GM12878 (cell line): ENCODE measurements around the gene COL25A1. TPM values are rescaled to one million over a fixed set of nuclear protein-coding genes. Genes with fewer than 3 reads are reported as not detected.

Experiments
- ATAC-seq: fragments of 200-7000 bp; cut with Tn5 transposase; 3 replicates; pipeline ENCODE4 v1.9.1; 2020; ENCODE audit warnings: mild to moderate bottlenecking, moderate library complexity
- BruUV-seq: library from RNA; stranded (reverse); fragments of 400-500 nt; replicated peaks from 2 replicates; lab custom pipeline; 2021; lab: Mats Ljungman, UMichigan
- CTCF ChIA-PET: fragments of 300-600 bp; sonication (Branson Sonifier 250); formaldehyde crosslinking; extraction: SDS; loops from one replicate; lab custom pipeline; 2021; ENCODE audit warnings: inconsistent platforms; lab: Yijun Ruan, JAX
- POLR2A ChIA-PET: fragments of 350-600 bp; formaldehyde crosslinking; extraction: SDS; loops from one replicate; lab custom pipeline; 2021; ENCODE audit warnings: inconsistent platforms; lab: Charles Lee
- RAD21 ChIA-PET: fragments of 300-600 bp; sonication (Branson Sonifier 250); formaldehyde crosslinking; loops from one replicate; lab custom pipeline; 2023; ENCODE audit warnings: antibody characterized with exemption; ENCODE audit not compliant: unreplicated experiment; lab: Charles Lee
- SMC1A ChIA-PET: fragments of 300-600 bp; sonication (Branson Sonifier 250); formaldehyde crosslinking; loops from one replicate; lab custom pipeline; 2023; ENCODE audit not compliant: unreplicated experiment, uncharacterized antibody; lab: Charles Lee
- DNase-seq: peaks from one replicate; pipeline ENCODE4 v3.0.0-alpha.2; 2011; ENCODE audit warnings: low read depth, low spot score
- FAIRE-seq: peaks from 3 replicates; lab custom pipeline; 2011; peaks lifted over from hg19 to GRCh38; lab: Jason Lieb, UNC
- H2AFZ ChIP-seq: 2 replicates; pipeline ENCODE4 v1.6.0; 2011; ENCODE audit warnings: low read depth, low read length, control low read depth; ENCODE audit not compliant: control insufficient read depth
- H3K27ac ChIP-seq: 2 replicates; pipeline ENCODE4 v1.5.1; 2011; ENCODE audit warnings: control low read depth; ENCODE audit not compliant: control insufficient read depth, insufficient read depth
- H3K27me3 ChIP-seq, 2 experiments: replicated peaks in 1 of 2; 2 replicates each; pipeline versions ENCODE4 v1.6.0 to v1.6.1; 2011; ENCODE audit warnings: low read length in 1 of 2; ENCODE audit not compliant: control insufficient read depth in 2 of 2, insufficient read depth in 2 of 2
- H3K36me3 ChIP-seq, 2 experiments: 2 replicates each; pipeline ENCODE4 v1.5.1; 2011; ENCODE audit warnings: low read length in 1 of 2; ENCODE audit not compliant: control insufficient read depth in 2 of 2, insufficient read depth in 2 of 2
- H3K4me1 ChIP-seq: 2 replicates; pipeline ENCODE4 v1.6.1; 2011; ENCODE audit warnings: mild to moderate bottlenecking, low read length, moderate library complexity, mixed read lengths; ENCODE audit not compliant: control insufficient read depth, insufficient read depth
- H3K4me2 ChIP-seq: 2 replicates; pipeline ENCODE4 v1.6.0; 2011; ENCODE audit warnings: control low read depth; ENCODE audit not compliant: control insufficient read depth, insufficient read depth
- H3K4me3 ChIP-seq: fragments of 200-600 bp; sonication (generic); 2 replicates; pipeline ENCODE4 v1.5.1; 2016
- H3K79me2 ChIP-seq: 2 replicates; pipeline ENCODE4 v1.6.0; 2011; ENCODE audit warnings: low read length; ENCODE audit not compliant: control insufficient read depth, insufficient read depth
- H3K9ac ChIP-seq: 2 replicates; pipeline ENCODE4 v1.8.0; 2011; ENCODE audit warnings: low read length, control low read depth, mixed read lengths; ENCODE audit not compliant: control insufficient read depth, insufficient read depth
- H3K9me3 ChIP-seq: replicated peaks from 3 replicates; pipeline ENCODE4 v1.5.1; 2011; ENCODE audit warnings: mild to moderate bottlenecking, low read length; ENCODE audit not compliant: control insufficient read depth, insufficient read depth
- H4K20me1 ChIP-seq: 2 replicates; pipeline ENCODE4 v1.6.0; 2011; ENCODE audit not compliant: control insufficient read depth, insufficient read depth
- BCL3 ChIP-seq: IDR thresholded peaks from 2 replicates; pipeline ENCODE4 v1.6.1; 2011; ENCODE audit warnings: borderline replicate concordance, low read depth, mild to moderate bottlenecking, moderate library complexity, low read length; ENCODE audit not compliant: insufficient read depth, poor library complexity, severe bottlenecking
- CBFB ChIP-seq: IDR thresholded peaks from 2 replicates; pipeline ENCODE4 v1.6.1; 2016; ENCODE audit warnings: antibody characterized with exemption, low read depth
- CEBPB ChIP-seq, 2 experiments: fragments of 150-350 bp in 1 of 2; IDR thresholded peaks; 2 replicates each; pipeline ENCODE4 v1.6.1; 2012 to 2014; ENCODE audit warnings: low read depth in 2 of 2, low read length in 2 of 2, borderline replicate concordance in 1 of 2, inconsistent platforms in 1 of 2
- CUX1 ChIP-seq: IDR thresholded peaks from 2 replicates; pipeline ENCODE4 v1.6.1; 2012; ENCODE audit warnings: improper control_type of control experiment, low read depth, low read length; ENCODE audit not compliant: insufficient replicate concordance
- EZH2 ChIP-seq: IDR thresholded peaks from 2 replicates; pipeline ENCODE4 v1.6.1; 2012; ENCODE audit warnings: low read depth, mild to moderate bottlenecking, control low read depth, inconsistent platforms, low read length, borderline replicate concordance; ENCODE audit not compliant: control insufficient read depth
- HSF1 ChIP-seq: fragments of 150-350 bp; IDR thresholded peaks from 2 replicates; pipeline ENCODE4 v1.6.1; 2014; ENCODE audit warnings: mild to moderate bottlenecking, low read depth, low read length
- JUNB ChIP-seq: IDR thresholded peaks from 2 replicates; pipeline ENCODE4 v1.6.1; 2016; ENCODE audit warnings: antibody characterized with exemption, mild to moderate bottlenecking
- PAX5 ChIP-seq: IDR thresholded peaks from 2 replicates; pipeline ENCODE4 v1.6.1; 2011; ENCODE audit warnings: low read depth, low read length, borderline replicate concordance
- RELB ChIP-seq: fragments of 450-650 bp; IDR thresholded peaks from 2 replicates; pipeline ENCODE4 v1.6.1; 2017; ENCODE audit warnings: low read depth, mild to moderate bottlenecking, moderate library complexity
- SMARCA5 ChIP-seq: fragments of 450-650 bp; IDR thresholded peaks from 2 replicates; pipeline ENCODE4 v1.6.1; 2017; ENCODE audit warnings: mild to moderate bottlenecking
- SRF ChIP-seq, 2 experiments: IDR thresholded peaks; 2 replicates each; pipeline ENCODE4 v1.6.1; 2011; ENCODE audit warnings: low read depth in 2 of 2, low read length in 2 of 2, mild to moderate bottlenecking in 1 of 2, moderate library complexity in 1 of 2
- STAT1 ChIP-seq: fragments of 450-650 bp; conservative IDR thresholded peaks from 2 replicates; pipeline ENCODE4 v1.6.1; 2014; ENCODE audit warnings: antibody characterized with exemption, mild to moderate bottlenecking
- YBX1 ChIP-seq: fragments of 450-650 bp; IDR thresholded peaks from 2 replicates; pipeline ENCODE4 v1.6.1; 2016; ENCODE audit warnings: antibody characterized with exemption
- YY1 ChIP-seq: IDR thresholded peaks from 2 replicates; pipeline ENCODE4 v1.6.1; 2011; ENCODE audit warnings: low read depth, mild to moderate bottlenecking, low read length
- WGBS: methylation state at CpG from one replicate; pipeline ENCODE4 v1.1.6; 2016; ENCODE audit warnings: low lambda C conversion rate; ENCODE audit not compliant: insufficient replicate concordance, insufficient coverage; ENCODE audit errors: missing lambda C conversion rate; 5-methylcytosine and 5-hydroxymethylcytosine counted together
- in situ Hi-C: fragments of 300-500 bp; cut with MboI; formaldehyde crosslinking; loops from 9 replicates; pipeline ENCODE4 v1.14.3; 2018; ENCODE audit warnings: mixed read lengths
- intact Hi-C: fragments of 100-400 bp; cut with micrococcal nuclease; formaldehyde crosslinking; loops from one replicate; pipeline ENCODE4 v1.14.2; 2022; ENCODE audit not compliant: unreplicated experiment
- polyA plus RNA-seq, 11 experiments: library from polyadenylated mRNA; depleted of rRNA in 4 of 11; unstranded in 6 of 11; stranded (reverse) in 5 of 11; fragments of >200 nt; fragmentation: Nextera tagmentation in 4 of 11; fragmentation: Illumina TruSeq in 1 of 11; extraction: Ambion mirVana in 4 of 11; extraction: Trizol in 1 of 11; gene quantifications; 1 replicate in 1 of 11; 2 replicates in 10 of 11; pipeline versions ENCODE4 v1.2.1 to v1.2.3, GENCODE V29; 2011 to 2016; ENCODE audit warnings: inconsistent platforms in 2 of 11, missing spikeins in 2 of 11, low read depth in 1 of 11
- total RNA-seq, 4 experiments: library from RNA; depleted of rRNA in 3 of 4; stranded (reverse); fragments of >200 nt in 3 of 4; fragmentation: Illumina TruSeq in 1 of 4; extraction: Trizol in 1 of 4; gene quantifications; 2 replicates each; pipeline versions ENCODE4 v1.2.1 to v1.2.3, GENCODE V29; 2013 to 2021

The COL25A1 gene
- total and polyA plus RNA-seq, 10 of the 15 experiments (the other 5 are each of a cell fraction or from before 2014, with no cell fraction given) = 0.01 to 0.26 (median 0.12) TPM; not detected in 6

GRCh38 chr4:109266236-109266635 is 36.2 kb downstream of the COL25A1 start:
- ChIA-PET CTCF (interaction anchor here (0.9 to 2.3 kb wide), 6 partner anchors 9 to 60 kb away, joined by 3 to 8 read pairs (median 4); no protein-coding TSS in a partner anchor), RAD21 (interaction anchor here (1.2 to 5.6 kb wide), 4 partner anchors 11 to 27 kb away, joined by 4 to 30 read pairs (median 14); no protein-coding TSS in a partner anchor), SMC1A (interaction anchor here (0.6 to 4.7 kb wide), 6 partner anchors 12 to 610 kb away, joined by 3 to 28 read pairs (median 5); no protein-coding TSS in a partner anchor), POLR2A (interaction anchor here (0.6 to 5.0 kb wide), 2 partner anchors 11 to 27 kb away, joined by 3 to 21 read pairs; no protein-coding TSS in a partner anchor)
- intact Hi-C loops = no loop called here
- Histone ChIP-seq H3K4me1 (no peaks in the 10 kb centered on the region), H3K36me3 (no peaks in the 10 kb centered on the region), H4K20me1 (no peaks in the 10 kb centered on the region), H3K79me2 (no peaks in the 10 kb centered on the region), H3K27ac (no peak overlapping the region), H2AFZ (no peak overlapping the region), H3K27me3 (no peaks in the 10 kb centered on the region), H3K9ac (no peak overlapping the region), H3K9me3 (no peaks in the 10 kb centered on the region), H3K4me2 (no peak overlapping the region), H3K4me3 (no peak overlapping the region)
- no TSS peak for BruUV-seq
- FAIRE-seq (no peak), ATAC-seq (no peak; the same call in 1 of the 3 replicates), DNase-seq (no peak)
- in situ Hi-C loops = no loop called here
- 8% methylated on average over 3 of the region's 3 CpGs for WGBS
- no peak for TF ChIP-seq RELB
- TF ChIP-seq SMARCA5 = no peak
- TF ChIP-seq YY1 = no peak
- TF ChIP-seq CBFB = no peak
- TF ChIP-seq PAX5 = no peak
- no peak for TF ChIP-seq EZH2
- TF ChIP-seq BCL3 = no peak
- TF ChIP-seq YBX1 = no peak
- no peak for TF ChIP-seq JUNB
- no peak for TF ChIP-seq STAT1
- TF ChIP-seq HSF1 = no peak
- no peak for TF ChIP-seq CEBPB (IDR thresholded peaks at IDR 0.05; ENCODE audit: borderline replicate concordance in 1 of 2, low read depth in 2 of 2, low read length in 2 of 2)
- no peak for TF ChIP-seq SRF (IDR thresholded peaks at IDR 0.05; ENCODE audit: low read depth in 2 of 2, low read length in 2 of 2)
- no peak for TF ChIP-seq CUX1
